HFFc6 (cell line): ENCODE measurements around the gene PDE4B. TPM values are rescaled to one million over a fixed set of nuclear protein-coding genes. Genes with fewer than 3 reads are reported as not detected.
A peak's percentile ranks its signal among the peaks of the same experiment; 100 is the strongest.

Experiments used
- DNase-seq: peaks from one replicate; pipeline ENCODE4 v3.0.0-alpha.2; 2018
- H3K27ac Mint-ChIP-seq: 2 replicates; pipeline ENCODE4 v1.8.0; 2020; ENCODE audit warnings: mild to moderate bottlenecking, mixed read lengths
- H3K27me3 Mint-ChIP-seq: 2 replicates; pipeline ENCODE4 v1.8.0; 2021; ENCODE audit warnings: mild to moderate bottlenecking, moderate library complexity, mixed read lengths; ENCODE audit not compliant: insufficient read depth
- H3K36me3 Mint-ChIP-seq: 2 replicates; pipeline ENCODE4 v1.8.0; 2021; ENCODE audit warnings: low read depth, mixed read lengths
- H3K4me1 Mint-ChIP-seq: 2 replicates; pipeline ENCODE4 v1.8.0; 2020; ENCODE audit warnings: low read depth, mixed read lengths
- H3K4me3 Mint-ChIP-seq: 2 replicates; pipeline ENCODE4 v1.8.0; 2020; ENCODE audit warnings: mild to moderate bottlenecking, moderate library complexity, mixed read lengths
- H3K9me3 Mint-ChIP-seq: 2 replicates; pipeline ENCODE4 v1.8.0; 2020; ENCODE audit warnings: mild to moderate bottlenecking, mixed read lengths
- CTCF ChIP-seq: fragments of 200-600 bp; sonication (generic); IDR thresholded peaks from 2 replicates; pipeline ENCODE4 v1.5.0; 2021; ENCODE audit warnings: antibody characterized with exemption, mild to moderate bottlenecking
- total RNA-seq, 6 experiments: library from RNA; stranded (reverse); fragmentation: NEBNext Ultra II Directional; extraction: Animal tissue kit (Norgen Biotek cat#: 25700); gene quantifications; 2 replicates in 1 of 6; 3 replicates in 5 of 6; pipeline ENCODE4 v1.2.3, GENCODE V29; 2021

Gene PDE4B
- total RNA-seq, 6 experiments from 2014 or later = 34.9 to 57.6 (median 42.8) TPM

GRCh38 chr1:66365635-66366034 is 572.9 kb downstream of the PDE4B start:
- DNase-seq = no peak
- H3K27me3 Mint-ChIP-seq = peaks cover 12% of the 10 kb centered on the region
- H3K4me3 Mint-ChIP-seq = peak overlapping the region; percentile 71
- peaks cover 94% of the 10 kb centered on the region for H3K4me1 Mint-ChIP-seq
- H3K9me3 Mint-ChIP-seq = no peaks in the 10 kb centered on the region
- peaks cover 92% of the 10 kb centered on the region for H3K36me3 Mint-ChIP-seq
- no peak for TF ChIP-seq CTCF
- peak overlapping the region; percentile 86 for H3K27ac Mint-ChIP-seq

DNA sequence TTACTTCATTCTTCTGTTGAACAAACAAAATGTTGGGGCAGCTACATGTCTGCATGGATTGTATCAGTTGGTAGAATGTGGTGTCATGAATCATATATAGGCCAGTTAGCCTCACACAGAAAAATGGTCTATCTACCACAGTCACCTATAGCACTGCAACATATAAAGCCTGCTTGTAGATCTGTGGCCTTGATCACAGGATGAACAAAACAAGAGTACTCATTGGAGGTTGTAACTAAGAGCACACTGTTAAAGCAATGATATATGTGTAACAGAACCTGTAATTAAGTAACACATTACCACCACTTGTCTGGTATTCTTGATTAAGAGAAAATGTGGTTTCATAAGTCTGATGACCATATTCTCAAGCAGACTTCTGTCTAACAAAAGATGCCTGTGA is 573.9 kb downstream of the PDE4B start:
- Mint-ChIP-seq H3K9me3 (no peaks in the 10 kb centered on the region), H3K27me3 (peaks cover 18% of the 10 kb centered on the region), H3K4me3 (no peak overlapping the region; the same call in 1 of the 2 replicates), H3K36me3 (peaks cover 88% of the 10 kb centered on the region), H3K27ac (peak overlapping the region; percentile 39), H3K4me1 (peaks cover 97% of the 10 kb centered on the region)
- no peak for DNase-seq
- no peak for TF ChIP-seq CTCF

- peaks cover 86% of the 10 kb centered on the region for H3K36me3 Mint-ChIP-seq
- H3K9me3 Mint-ChIP-seq = no peaks in the 10 kb centered on the region
- TF ChIP-seq CTCF = no peak
- peaks cover 23% of the 10 kb centered on the region for H3K27me3 Mint-ChIP-seq
- DNase-seq = no peak
- no peak overlapping the region for H3K4me3 Mint-ChIP-seq
- H3K4me1 Mint-ChIP-seq = peaks cover 97% of the 10 kb centered on the region
- H3K27ac Mint-ChIP-seq = peak overlapping the region; percentile 33
These were observed 574.7 kb downstream of the PDE4B start for GRCh38 chr1:66367369-66367768.

DNA sequence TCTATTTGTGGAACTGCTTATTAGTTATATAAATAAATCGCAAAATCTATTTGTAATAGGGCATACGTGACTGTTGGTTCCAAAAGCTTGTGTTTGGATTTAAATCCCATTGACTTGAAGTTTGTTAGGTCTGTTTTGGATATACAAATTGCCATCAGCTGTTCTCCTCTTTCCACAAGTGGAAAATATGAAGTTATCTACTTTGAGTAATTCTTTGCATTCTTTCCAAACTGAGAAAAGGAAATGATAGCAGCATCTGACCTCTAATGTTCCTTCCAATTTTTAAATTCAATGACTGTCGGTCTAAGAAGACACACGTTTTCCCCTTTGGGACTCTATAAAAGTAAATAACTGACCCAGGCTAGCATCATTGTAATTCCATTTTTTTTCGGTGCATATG is 575.6 kb downstream of the PDE4B start:
- Mint-ChIP-seq H3K36me3 (peaks cover 86% of the 10 kb centered on the region), H3K4me3 (0 out of 2 replicates have a peak overlapping the region, but pooled peaks have one; percentile 22), H3K4me1 (peaks cover 97% of the 10 kb centered on the region), H3K9me3 (no peaks in the 10 kb centered on the region; the same call in 1 of the 2 replicates), H3K27ac (no peak overlapping the region; the same call in 1 of the 2 replicates), H3K27me3 (peaks cover 29% of the 10 kb centered on the region)
- TF ChIP-seq CTCF = no peak
- no peak for DNase-seq

DNA sequence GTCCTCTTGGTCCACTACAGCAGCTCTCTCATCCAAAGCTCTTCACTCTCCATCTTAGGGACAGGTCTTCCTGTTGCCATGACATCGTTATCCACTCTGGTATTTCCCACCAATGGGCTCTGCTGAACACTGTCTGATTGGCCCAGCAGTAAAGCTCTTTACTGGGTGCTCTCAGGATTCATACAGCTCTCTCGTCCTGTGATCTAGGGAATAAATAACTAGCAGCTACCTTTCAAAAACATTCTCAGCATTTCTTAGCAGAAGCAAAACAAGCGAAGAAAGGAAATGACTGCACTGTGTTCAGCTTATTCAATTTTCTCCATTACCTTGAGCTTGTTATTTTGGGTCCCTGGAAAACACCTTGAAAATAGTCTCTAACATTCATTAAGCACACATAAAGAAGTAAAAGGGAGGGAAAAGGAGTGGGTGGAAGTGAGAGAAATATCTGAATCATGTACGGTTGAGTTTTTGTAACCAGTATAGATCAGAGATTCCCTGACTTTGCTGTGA is 577.8 kb downstream of the PDE4B start:
- Mint-ChIP-seq H3K27ac (peak overlapping the region; percentile 81), H3K36me3 (peaks cover 71% of the 10 kb centered on the region), H3K9me3 (no peaks in the 10 kb centered on the region; the same call in 1 of the 2 replicates), H3K4me1 (peaks cover 97% of the 10 kb centered on the region), H3K27me3 (peaks cover 25% of the 10 kb centered on the region), H3K4me3 (peak overlapping the region; percentile 61)
- TF ChIP-seq CTCF = no peak
- no peak for DNase-seq
